HepG2 (cell line): ENCODE data around the gene PCGF6. TPM values are rescaled to one million over a fixed set of nuclear protein-coding genes. Genes with fewer than 3 reads are reported as not detected.

Experiments
- CHD2 ChIP-seq: IDR thresholded peaks from 2 replicates; pipeline ENCODE4 v1.6.1; 2011; ENCODE audit warnings: low read depth, low read length, improper control_type of control experiment
- ERF ChIP-seq: IDR thresholded peaks from 2 replicates; pipeline ENCODE4 v1.6.1; 2018; ENCODE audit warnings: missing biosample characterization, missing genetic modification reagents
- FOSL1 ChIP-seq: sonication (generic); formaldehyde crosslinking; IDR thresholded peaks from 2 replicates; pipeline ENCODE4 v1.9.0; 2021; ENCODE audit warnings: missing genetic modification reagents, borderline replicate concordance
- FOXO4 ChIP-seq: sonication (generic); formaldehyde crosslinking; conservative IDR thresholded peaks from 2 replicates; pipeline ENCODE4 v1.8.1; 2023; ENCODE audit warnings: missing genetic modification reagents
- GABPA ChIP-seq, 2 experiments: IDR thresholded peaks; 2 replicates each; pipeline ENCODE4 v1.6.1; 2011 to 2016; ENCODE audit warnings: low read depth in 2 of 2, low read length in 1 of 2, missing biosample characterization in 1 of 2, missing genetic modification characterization in 1 of 2
- GLI4 ChIP-seq: sonication (generic); formaldehyde crosslinking; IDR thresholded peaks from 2 replicates; pipeline ENCODE4 v1.5.1; 2020; ENCODE audit warnings: missing genetic modification reagents, mild to moderate bottlenecking, moderate library complexity, borderline replicate concordance
- HMG20B ChIP-seq: conservative IDR thresholded peaks from 2 replicates; pipeline ENCODE4 v1.6.1; 2016; ENCODE audit warnings: missing genetic modification reagents, missing compliant biosample characterization
- JUN ChIP-seq: sonication (generic); formaldehyde crosslinking; IDR thresholded peaks from 2 replicates; pipeline ENCODE4 v1.4.0; 2020; ENCODE audit warnings: mild to moderate bottlenecking, missing genetic modification reagents
- KLF15 ChIP-seq: sonication (generic); formaldehyde crosslinking; IDR thresholded peaks from 2 replicates; pipeline ENCODE4 v1.8.1; 2023; ENCODE audit warnings: borderline replicate concordance, mild to moderate bottlenecking, inconsistent platforms, missing genetic modification reagents, mixed read lengths
- MBNL3 ChIP-seq: fragments of 250-450 bp; sonication (Bioruptor Pico); conservative IDR thresholded peaks from 2 replicates; pipeline ENCODE4 v1.8.0; 2022; ENCODE audit warnings: mild to moderate bottlenecking, inconsistent platforms
- PHF8 ChIP-seq: sonication (generic); formaldehyde crosslinking; IDR thresholded peaks from 2 replicates; pipeline ENCODE4 v1.5.0; 2020; ENCODE audit warnings: missing genetic modification reagents
- ZBTB4 ChIP-seq: sonication (generic); formaldehyde crosslinking; IDR thresholded peaks from 2 replicates; pipeline ENCODE4 v1.4.0; 2020; ENCODE audit warnings: missing genetic modification reagents, mild to moderate bottlenecking, borderline replicate concordance
- ZNF143 ChIP-seq: sonication (generic); formaldehyde crosslinking; IDR thresholded peaks from 2 replicates; pipeline ENCODE4 v1.4.0; 2020; ENCODE audit warnings: missing genetic modification reagents
- ZNF256 ChIP-seq: sonication (generic); formaldehyde crosslinking; conservative IDR thresholded peaks from 2 replicates; pipeline ENCODE4 v1.4.0; 2020; ENCODE audit warnings: missing genetic modification reagents
- ZNF264 ChIP-seq: sonication (generic); formaldehyde crosslinking; IDR thresholded peaks from 2 replicates; pipeline ENCODE4 v1.4.0; 2020; ENCODE audit warnings: missing genetic modification reagents
- ZNF362 ChIP-seq: sonication (generic); formaldehyde crosslinking; IDR thresholded peaks from 2 replicates; pipeline ENCODE4 v1.4.0; 2020; ENCODE audit warnings: missing genetic modification reagents, mild to moderate bottlenecking, borderline replicate concordance
- ZNF552 ChIP-seq: sonication (generic); formaldehyde crosslinking; IDR thresholded peaks from 2 replicates; pipeline ENCODE4 v1.9.0; 2022; ENCODE audit warnings: missing genetic modification reagents, mild to moderate bottlenecking, borderline replicate concordance
- ZNF576 ChIP-seq: sonication (generic); formaldehyde crosslinking; IDR thresholded peaks from 2 replicates; pipeline ENCODE4 v1.4.0; 2020; ENCODE audit warnings: mild to moderate bottlenecking, missing genetic modification reagents
- ZNF672 ChIP-seq: sonication (generic); formaldehyde crosslinking; IDR thresholded peaks from 2 replicates; pipeline ENCODE4 v1.8.1; 2022; ENCODE audit warnings: missing genetic modification reagents
- ZNF770 ChIP-seq: sonication (generic); formaldehyde crosslinking; IDR thresholded peaks from 2 replicates; pipeline ENCODE4 v1.5.0; 2020; ENCODE audit warnings: mild to moderate bottlenecking, missing genetic modification reagents
- ZSCAN29 ChIP-seq: sonication (generic); formaldehyde crosslinking; conservative IDR thresholded peaks from 2 replicates; pipeline ENCODE4 v1.4.0; 2020; ENCODE audit warnings: mild to moderate bottlenecking, missing genetic modification reagents
- polyA plus RNA-seq, 8 experiments: library from polyadenylated mRNA; depleted of rRNA in 3 of 8; stranded (reverse) in 7 of 8; unstranded in 1 of 8; fragments of >200 nt; fragmentation: Illumina TruSeq in 4 of 8; extraction: Trizol in 4 of 8; gene quantifications; 2 replicates each; pipeline versions ENCODE4 v1.2.1 to v1.2.3, GENCODE V29; 2011 to 2016; ENCODE audit warnings: low read depth in 4 of 8, missing spikeins in 1 of 8, mixed read lengths in 1 of 8; ENCODE audit not compliant: insufficient read depth in 1 of 8
- total RNA-seq, 5 experiments: library from RNA; depleted of rRNA; stranded (reverse); fragments of >200 nt; fragmentation: Illumina TruSeq; extraction: Trizol; gene quantifications; 2 replicates each; pipeline ENCODE4 v1.2.3, GENCODE V29; 2016; ENCODE audit warnings: low read depth in 1 of 5

PCGF6 gene
- total and polyA plus RNA-seq, 2 of the 13 experiments (the other 11 are each of a cell fraction or from before 2014, with no cell fraction given): 5.2 to 19.4 TPM

- no peak for TF ChIP-seq ZNF362 (CRISPR knock-in tag)
- TF ChIP-seq ZNF672: no peak
- no peak for TF ChIP-seq ZNF552 (CRISPR knock-in tag)
- TF ChIP-seq ZNF143 (CRISPR knock-in tag): peak; percentile 92
- TF ChIP-seq ZBTB4: 0 out of 2 replicates have a peak, but pooled peaks have one; percentile 22
- peak; percentile 50; the same call in 1 of the 2 replicates for TF ChIP-seq CHD2
- TF ChIP-seq GLI4: no peak
- no peak for TF ChIP-seq ZNF576 (CRISPR knock-in tag)
- TF ChIP-seq JUN (CRISPR knock-in tag): 0 out of 2 replicates have a peak, but pooled peaks have one; percentile 16
- no peak for TF ChIP-seq FOSL1 (CRISPR knock-in tag)
- peak; percentile 79; the same call in 1 of the 2 replicates for TF ChIP-seq ZNF264 (CRISPR knock-in tag)
- no peak for TF ChIP-seq FOXO4 (CRISPR knock-in tag)
- peak; percentile 57; the same call in 1 of the 2 replicates for TF ChIP-seq ZNF256 (CRISPR knock-in tag)
- peak; percentile 67; the same call in 1 of the 2 replicates for TF ChIP-seq ERF (CRISPR knock-in tag)
- TF ChIP-seq PHF8 (CRISPR knock-in tag): peak; percentile 81
- no peak for TF ChIP-seq HMG20B (CRISPR knock-in tag)
- TF ChIP-seq ZNF770 (CRISPR knock-in tag): peak; percentile 94
- TF ChIP-seq GABPA (IDR thresholded peaks at IDR 0.05; ENCODE audit: low read depth, low read length): no peak
- no peak for TF ChIP-seq GABPA (CRISPR knock-in tag; IDR thresholded peaks at IDR 0.05; ENCODE audit: low read depth)
- 0 out of 2 replicates have a peak, but pooled peaks have one; percentile 36 for TF ChIP-seq KLF15 (CRISPR knock-in tag)
- no peak for TF ChIP-seq MBNL3
- peak; percentile 79 for TF ChIP-seq ZSCAN29 (CRISPR knock-in tag)
Observed at GRCh38 chr10:103350517-103351260, at the start of gene PCGF6 (continued).
